NAMALWA (cell line): Measurements from ENCODE around the gene CD28.
"Not testable (repeated sequence)": the region's sequence is repeated elsewhere in the genome, so short reads cannot be mapped to it uniquely, and the experiment has no call there.

Source experiments
- DNase-seq: peaks from one replicate; pipeline ENCODE4 v3.0.0-alpha.2; 2015; ENCODE audit warnings: low spot score

The CD28 gene

GRCh38 chr2:203784710-203785270 lies 78.4 kb downstream of the CD28 start:
- DNase-seq, result not testable (repeated sequence)

GRCh38 chr2:203785391-203786110 lies 79.1 kb downstream of the CD28 start:
- not testable (repeated sequence) for DNase-seq

DNA sequence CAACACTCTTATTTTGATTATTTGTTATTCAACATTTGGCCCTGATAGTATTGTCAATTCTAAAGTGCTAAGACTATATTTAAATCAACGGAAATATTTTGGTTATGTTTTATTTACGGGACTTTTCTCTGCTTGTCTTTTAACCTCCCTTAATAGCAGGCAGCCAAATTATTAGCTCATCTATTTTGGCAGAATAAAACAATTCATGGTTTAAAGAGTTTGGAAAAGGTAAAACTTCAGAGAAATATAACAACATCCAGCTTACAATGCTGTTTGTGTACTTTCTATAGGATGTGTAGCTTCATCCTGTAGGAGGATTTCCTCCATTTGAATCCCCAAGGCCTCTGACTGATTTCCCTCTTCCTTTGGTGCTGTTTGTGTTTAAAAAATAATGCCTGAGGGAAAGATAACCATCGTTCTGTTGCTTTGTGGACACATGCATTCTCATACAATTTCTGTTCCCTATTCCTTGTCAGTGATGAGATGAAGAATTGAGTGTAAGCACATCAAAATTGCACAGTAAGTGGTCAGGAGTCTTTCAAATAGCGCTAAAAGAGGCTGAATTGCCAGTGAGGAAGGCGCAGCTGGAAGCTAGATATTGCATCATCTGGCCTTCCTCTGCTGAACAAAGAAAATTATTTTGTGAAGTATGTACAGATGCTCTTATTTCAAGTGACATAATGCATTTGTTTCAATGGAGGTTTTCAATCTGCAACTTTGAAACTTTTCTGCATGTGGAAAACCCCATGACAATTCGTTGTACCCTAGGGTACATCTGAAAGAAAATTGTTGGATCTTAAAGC lies 80.3 kb downstream of the CD28 start:
- no peak for DNase-seq

DNA sequence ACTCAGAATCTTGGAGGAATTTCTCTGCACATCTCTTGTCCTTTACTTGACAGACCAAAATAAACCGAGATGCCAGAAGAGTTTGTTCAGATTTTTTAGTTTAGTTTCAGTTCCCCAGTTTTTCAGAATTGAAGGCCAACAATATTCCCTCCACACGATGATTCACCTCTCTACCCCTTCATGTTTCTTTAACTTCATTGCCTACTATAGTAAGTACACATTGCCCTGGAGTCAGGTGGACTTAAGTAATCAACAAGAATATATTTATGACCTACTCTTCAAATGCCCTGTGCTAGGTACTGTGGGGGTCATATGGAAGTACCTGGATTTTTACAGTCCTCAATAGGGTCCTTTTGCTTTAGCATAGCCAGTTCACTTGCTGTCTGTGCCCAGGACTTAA lies 81.5 kb downstream of the CD28 start:
- peak; percentile 8 for DNase-seq
